HepG2 (cell line): ENCODE data around the gene GBGT1. TPM values are rescaled to one million over a fixed set of nuclear protein-coding genes. Genes with fewer than 3 reads are reported as not detected.
A peak's percentile ranks its signal among the peaks of the same experiment; 100 is the strongest.

Experiments
- ATAC-seq: fragments of 200-7000 bp; cut with Tn5 transposase; 3 replicates; pipeline ENCODE4 v1.9.1; 2020; ENCODE audit warnings: mild to moderate bottlenecking, moderate library complexity
- BruUV-seq: library from RNA; stranded (reverse); fragments of 400-500 nt; replicated peaks from 2 replicates; lab custom pipeline; 2021; lab: Mats Ljungman, UMichigan
- CTCF ChIA-PET: fragments of 300-600 bp; formaldehyde crosslinking; extraction: SDS; loops from one replicate; lab custom pipeline; 2021; ENCODE audit warnings: low total read pairs, inconsistent platforms, low intra/inter-chr PET ratio; lab: Yijun Ruan, JAX
- POLR2A ChIA-PET: fragments of 350-600 bp; sonication (Branson Sonifier 250); formaldehyde crosslinking; loops from one replicate; lab custom pipeline; 2020; ENCODE audit warnings: antibody characterized with exemption, inconsistent platforms; lab: Yijun Ruan, JAX
- DNase-seq: peaks from one replicate; pipeline ENCODE4 v3.0.0-alpha.2; 2015; ENCODE audit warnings: low spot score
- FAIRE-seq: peaks from 3 replicates; lab custom pipeline; 2011; peaks lifted over from hg19 to GRCh38; lab: Jason Lieb, UNC
- H2AFZ ChIP-seq: one replicate; pipeline ENCODE4 v1.6.1; 2011; ENCODE audit warnings: low read length, inconsistent platforms
- H3K27ac ChIP-seq: fragments of 300-600 bp; 3 replicates; pipeline ENCODE4 v1.8.0; 2011; ENCODE audit warnings: mixed run types, mild to moderate bottlenecking, mixed read lengths, low read length, inconsistent platforms; ENCODE audit not compliant: insufficient read depth; ENCODE audit errors: extremely low read length
- H3K27me3 ChIP-seq, 2 experiments: fragments of 200-600 bp in 1 of 2; 2 replicates in 1 of 2; 3 replicates in 1 of 2; pipeline versions ENCODE4 v1.6.0 to v1.8.0; 2011; ENCODE audit warnings: low read length in 2 of 2, mild to moderate bottlenecking in 2 of 2, moderate library complexity in 2 of 2, inconsistent platforms in 1 of 2; ENCODE audit not compliant: insufficient read depth in 2 of 2, control insufficient read depth in 1 of 2
- H3K36me3 ChIP-seq, 2 experiments: fragments of 200-600 bp in 1 of 2; replicated peaks in 1 of 2; 2 replicates in 1 of 2; 3 replicates in 1 of 2; pipeline versions ENCODE4 v1.5.1 to v1.8.0; 2011; ENCODE audit warnings: low read length in 2 of 2, inconsistent platforms in 1 of 2; ENCODE audit not compliant: insufficient read depth in 2 of 2, control insufficient read depth in 1 of 2
- H3K4me1 ChIP-seq: 2 replicates; pipeline ENCODE4 v1.5.1; 2012; ENCODE audit warnings: low read length, inconsistent platforms; ENCODE audit not compliant: insufficient read depth
- H3K4me2 ChIP-seq: 2 replicates; pipeline ENCODE4 v1.6.0; 2011; ENCODE audit warnings: low read depth, low read length, inconsistent platforms
- H3K4me3 ChIP-seq, 3 experiments: fragments of 200-600 bp in 1 of 3; sonication (generic), shearing (Covaris generic) in 1 of 3; replicated peaks in 1 of 3; 2 replicates each; pipeline ENCODE4 v1.5.1; 2011 to 2016; ENCODE audit warnings: low read length in 3 of 3, inconsistent platforms in 2 of 3, low read depth in 2 of 3, mild to moderate bottlenecking in 2 of 3, control low read depth in 1 of 3, mixed read lengths in 1 of 3; ENCODE audit not compliant: insufficient read depth in 1 of 3
- H3K79me2 ChIP-seq: one replicate; pipeline ENCODE4 v1.6.1; 2011; ENCODE audit warnings: low read length, inconsistent platforms; ENCODE audit not compliant: insufficient read depth
- H3K9ac ChIP-seq: 2 replicates; pipeline ENCODE4 v1.6.0; 2011; ENCODE audit warnings: mild to moderate bottlenecking, low read depth, low read length, inconsistent platforms; ENCODE audit not compliant: insufficient read depth
- H3K9me3 ChIP-seq: 2 replicates; pipeline ENCODE4 v1.5.1; 2012; ENCODE audit warnings: mild to moderate bottlenecking, low read length
- H4K20me1 ChIP-seq: 2 replicates; pipeline ENCODE4 v1.6.0; 2011; ENCODE audit warnings: inconsistent platforms, mild to moderate bottlenecking, low read length, moderate library complexity; ENCODE audit not compliant: insufficient read depth
- ARNT ChIP-seq: fragments of 450-650 bp; IDR thresholded peaks from 2 replicates; pipeline ENCODE4 v1.6.1; 2017
- ARNT2 ChIP-seq: sonication (generic); formaldehyde crosslinking; IDR thresholded peaks from 2 replicates; pipeline ENCODE4 v1.8.0; 2022; ENCODE audit warnings: mild to moderate bottlenecking, low read depth, missing genetic modification reagents, moderate library complexity
- ELF4 ChIP-seq: sonication (generic); formaldehyde crosslinking; IDR thresholded peaks from 2 replicates; pipeline ENCODE4 v1.5.0; 2020; ENCODE audit warnings: missing genetic modification reagents, mild to moderate bottlenecking, moderate library complexity, borderline replicate concordance
- EZH2 ChIP-seq: conservative IDR thresholded peaks from 2 replicates; pipeline ENCODE4 v1.6.1; 2012; ENCODE audit warnings: mild to moderate bottlenecking, low read depth, low read length, moderate library complexity
- GFI1 ChIP-seq: sonication (generic); formaldehyde crosslinking; IDR thresholded peaks from 2 replicates; pipeline ENCODE4 v1.5.0; 2020; ENCODE audit warnings: missing genetic modification reagents, mild to moderate bottlenecking, borderline replicate concordance
- GZF1 ChIP-seq: sonication (generic); formaldehyde crosslinking; IDR thresholded peaks from 2 replicates; pipeline ENCODE4 v1.5.1; 2020; ENCODE audit warnings: mild to moderate bottlenecking, missing genetic modification reagents
- MAFF ChIP-seq: IDR thresholded peaks from 2 replicates; pipeline ENCODE4 v1.6.1; 2011; ENCODE audit warnings: low read depth, low read length, improper control_type of control experiment
- MIER2 ChIP-seq: IDR thresholded peaks from 2 replicates; pipeline ENCODE4 v1.6.1; 2016; ENCODE audit warnings: missing biosample characterization, missing genetic modification reagents
- RBM22 ChIP-seq: fragments of 200-400 bp; formaldehyde crosslinking; optimal IDR thresholded peaks from 2 replicates; pipeline ENCODE3; 2017; ENCODE audit warnings: mild to moderate bottlenecking, low read length, moderate library complexity
- ZFP37 ChIP-seq: sonication (generic); formaldehyde crosslinking; IDR thresholded peaks from 2 replicates; pipeline ENCODE4 v1.4.0; 2020; ENCODE audit warnings: missing genetic modification reagents, borderline replicate concordance
- ZNF138 ChIP-seq: sonication (generic); formaldehyde crosslinking; IDR thresholded peaks from 2 replicates; pipeline ENCODE4 v1.5.0; 2020; ENCODE audit warnings: mild to moderate bottlenecking, low read depth, missing genetic modification reagents
- ZNF776 ChIP-seq: sonication (generic); formaldehyde crosslinking; IDR thresholded peaks from 2 replicates; pipeline ENCODE4 v1.4.0; 2020; ENCODE audit warnings: mild to moderate bottlenecking, missing genetic modification reagents
- WGBS: methylation state at CpG from one replicate; pipeline ENCODE4 v1.1.6; 2017; ENCODE audit warnings: low lambda C conversion rate; 5-methylcytosine and 5-hydroxymethylcytosine counted together
- in situ Hi-C: cut with HindIII; loops from 2 replicates; pipeline ENCODE4 v1.10.0; 2017; ENCODE audit warnings: low pct_unique_long_range_greater_than_20kb; ENCODE audit not compliant: extremely low pct_ligation_motif_present
- intact Hi-C: fragments of 100-400 bp; cut with micrococcal nuclease; formaldehyde crosslinking; loops from one replicate; pipeline ENCODE4 v1.10.0; 2022; ENCODE audit not compliant: unreplicated experiment
- polyA plus RNA-seq, 8 experiments: library from polyadenylated mRNA; depleted of rRNA in 3 of 8; stranded (reverse) in 7 of 8; unstranded in 1 of 8; fragments of >200 nt; fragmentation: Illumina TruSeq in 4 of 8; extraction: Trizol in 4 of 8; gene quantifications; 2 replicates each; pipeline versions ENCODE4 v1.2.1 to v1.2.3, GENCODE V29; 2011 to 2016; ENCODE audit warnings: low read depth in 4 of 8, missing spikeins in 1 of 8, mixed read lengths in 1 of 8; ENCODE audit not compliant: insufficient read depth in 1 of 8
- total RNA-seq, 5 experiments: library from RNA; depleted of rRNA; stranded (reverse); fragments of >200 nt; fragmentation: Illumina TruSeq; extraction: Trizol; gene quantifications; 2 replicates each; pipeline ENCODE4 v1.2.3, GENCODE V29; 2016; ENCODE audit warnings: low read depth in 1 of 5
- TF ChIP-seq, protein P1 (sequence below): sonication (generic); formaldehyde crosslinking; IDR thresholded peaks from 2 replicates; pipeline ENCODE4 v1.4.0; 2020; ENCODE audit warnings: low read depth, mild to moderate bottlenecking, missing genetic modification reagents
- TF ChIP-seq, protein P2 (sequence below): sonication (generic); IDR thresholded peaks from 2 replicates; pipeline ENCODE4 v1.6.1; 2016; ENCODE audit warnings: low read depth, borderline replicate concordance
- TF ChIP-seq, protein P3 (sequence below): sonication (generic); formaldehyde crosslinking; conservative IDR thresholded peaks from 2 replicates; pipeline ENCODE4 v1.4.0; 2020; ENCODE audit warnings: missing genetic modification reagents

Gene GBGT1
- total and polyA plus RNA-seq, 2 of the 13 experiments (the other 11 are each of a cell fraction or from before 2014, with no cell fraction given): not detected

DNA sequence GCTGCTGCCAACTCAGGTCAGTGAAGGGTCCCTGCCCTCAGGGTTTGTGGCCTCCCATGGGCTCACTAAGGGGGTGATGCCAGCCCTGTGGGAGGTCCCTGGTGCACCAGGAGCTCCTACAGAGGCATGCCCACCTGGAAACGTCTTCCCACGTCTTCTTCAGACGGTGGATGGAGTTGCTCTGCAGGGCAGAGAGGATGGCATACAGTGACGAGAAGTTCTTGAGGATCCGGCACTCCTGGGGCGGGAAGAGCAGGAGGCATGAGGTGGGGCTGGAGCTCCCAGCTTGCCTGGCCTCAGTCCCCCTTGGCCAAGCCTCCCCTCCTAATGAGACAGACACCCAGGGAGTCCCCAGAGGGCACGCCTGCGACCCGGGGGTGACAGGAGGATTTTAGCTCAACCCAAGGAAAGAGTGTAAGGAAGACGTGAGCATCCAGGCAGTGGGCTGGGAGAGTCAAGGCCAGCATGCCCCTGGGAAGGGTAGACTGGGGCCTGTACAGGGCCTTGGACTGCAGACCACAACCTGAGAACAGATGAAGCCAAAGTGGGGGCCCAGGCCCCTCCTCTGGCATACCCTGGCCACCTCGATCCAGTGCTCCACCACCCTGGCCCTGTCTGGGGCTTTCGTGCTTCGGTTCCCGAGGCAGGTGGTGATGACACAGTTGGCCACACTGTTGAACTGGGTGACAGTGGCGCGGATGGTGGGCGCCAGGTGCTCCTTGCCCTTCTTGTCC, 57.0 kb downstream of the GBGT1 start:
- CTCF ChIA-PET: interaction anchor here (5.1 kb wide), 1 partner anchor 40 kb away, joined by 70 read pairs; no protein-coding TSS in a partner anchor
- no peak for ATAC-seq
- intact Hi-C loops: no loop called here
- no TSS peak for BruUV-seq
- no peak overlapping the region for H2AFZ ChIP-seq
- H3K9me3 ChIP-seq: no peaks in the 10 kb centered on the region
- no peak overlapping the region for H3K4me3 ChIP-seq
- TF ChIP-seq ZFP37 (no peak), RBM22 (peak; percentile 40), ARNT (no peak)
- TF ChIP-seq, protein P1, sequence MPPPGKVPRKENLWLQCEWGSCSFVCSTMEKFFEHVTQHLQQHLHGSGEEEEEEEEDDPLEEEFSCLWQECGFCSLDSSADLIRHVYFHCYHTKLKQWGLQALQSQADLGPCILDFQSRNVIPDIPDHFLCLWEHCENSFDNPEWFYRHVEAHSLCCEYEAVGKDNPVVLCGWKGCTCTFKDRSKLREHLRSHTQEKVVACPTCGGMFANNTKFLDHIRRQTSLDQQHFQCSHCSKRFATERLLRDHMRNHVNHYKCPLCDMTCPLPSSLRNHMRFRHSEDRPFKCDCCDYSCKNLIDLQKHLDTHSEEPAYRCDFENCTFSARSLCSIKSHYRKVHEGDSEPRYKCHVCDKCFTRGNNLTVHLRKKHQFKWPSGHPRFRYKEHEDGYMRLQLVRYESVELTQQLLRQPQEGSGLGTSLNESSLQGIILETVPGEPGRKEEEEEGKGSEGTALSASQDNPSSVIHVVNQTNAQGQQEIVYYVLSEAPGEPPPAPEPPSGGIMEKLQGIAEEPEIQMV (CRISPR knock-in tag): no peak
- TF ChIP-seq, all 625 proteins: peak for 1
- POLR2A ChIA-PET: interaction anchor here (1.6 kb wide), 1 partner anchor 37 kb away, joined by 3 read pairs; no protein-coding TSS in a partner anchor
- peaks cover 6% of the 10 kb centered on the region; the same call in 1 of the 2 replicates for H4K20me1 ChIP-seq
- no peak overlapping the region for H3K9ac ChIP-seq
- H3K79me2 ChIP-seq: no peaks in the 10 kb centered on the region
- DNase-seq (no peak), FAIRE-seq (no peak)
- in situ Hi-C loops: loop anchor here (5.0 kb wide), 1 partner anchor 41 kb away; no protein-coding TSS in a partner anchor
- H3K27ac ChIP-seq: no peak overlapping the region
- WGBS: 92% methylated on average over 10 of the region's 17 CpGs
- H3K36me3 ChIP-seq: peaks cover 24 to 55% of the 10 kb centered on the region in 2 experiments; a peak in 4 of 5 replicates
- no peaks in the 10 kb centered on the region for H3K4me1 ChIP-seq
- no peaks in the 10 kb centered on the region for H3K27me3 ChIP-seq
- no peak overlapping the region for H3K4me2 ChIP-seq

DNA sequence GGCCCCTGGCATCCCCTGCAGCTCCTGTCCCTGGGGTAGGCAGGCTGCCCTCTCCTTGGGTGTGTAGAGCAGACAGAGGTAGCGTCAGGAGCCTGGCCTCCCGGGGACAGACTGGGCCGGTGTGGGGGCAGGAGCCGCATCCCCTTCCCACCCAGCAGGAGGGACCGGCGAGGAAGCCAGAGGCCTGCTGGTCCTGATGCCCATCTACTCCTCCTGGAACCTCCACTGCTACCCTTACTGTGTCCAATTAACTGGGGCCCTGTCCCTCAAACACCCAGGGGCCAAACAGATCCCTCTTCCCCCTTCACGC, 58.3 kb downstream of the GBGT1 start:
- H3K9me3 ChIP-seq: no peaks in the 10 kb centered on the region
- no peak overlapping the region for H3K4me2 ChIP-seq
- no peak overlapping the region for H3K9ac ChIP-seq
- H3K27ac ChIP-seq: no peak overlapping the region
- 100% methylated on average over 1 of the region's 7 CpGs for WGBS
- ChIA-PET CTCF (interaction anchor here (5.1 kb wide), 1 partner anchor 41 kb away, joined by 70 read pairs; no protein-coding TSS in a partner anchor), POLR2A (no interaction called here)
- in situ Hi-C loops: loop anchor here (5.0 kb wide), 1 partner anchor 42 kb away; no protein-coding TSS in a partner anchor
- FAIRE-seq: no peak
- H4K20me1 ChIP-seq: peaks cover 6% of the 10 kb centered on the region; the same call in 1 of the 2 replicates
- no peaks in the 10 kb centered on the region for H3K27me3 ChIP-seq
- no peak overlapping the region for H3K4me3 ChIP-seq
- H2AFZ ChIP-seq: no peak overlapping the region
- no peak for ATAC-seq
- intact Hi-C loops: no loop called here
- BruUV-seq: no TSS peak
- H3K79me2 ChIP-seq: no peaks in the 10 kb centered on the region
- H3K4me1 ChIP-seq: no peaks in the 10 kb centered on the region
- no peak for DNase-seq
- H3K36me3 ChIP-seq: peaks cover 31 to 62% of the 10 kb centered on the region in 2 experiments; a peak in 4 of 5 replicates
- no peak for TF ChIP-seq ARNT2 (CRISPR knock-in tag)
- TF ChIP-seq MAFF: no peak
- no peak for TF ChIP-seq EZH2
- TF ChIP-seq ELF4 (CRISPR knock-in tag): no peak
- TF ChIP-seq, protein P2, sequence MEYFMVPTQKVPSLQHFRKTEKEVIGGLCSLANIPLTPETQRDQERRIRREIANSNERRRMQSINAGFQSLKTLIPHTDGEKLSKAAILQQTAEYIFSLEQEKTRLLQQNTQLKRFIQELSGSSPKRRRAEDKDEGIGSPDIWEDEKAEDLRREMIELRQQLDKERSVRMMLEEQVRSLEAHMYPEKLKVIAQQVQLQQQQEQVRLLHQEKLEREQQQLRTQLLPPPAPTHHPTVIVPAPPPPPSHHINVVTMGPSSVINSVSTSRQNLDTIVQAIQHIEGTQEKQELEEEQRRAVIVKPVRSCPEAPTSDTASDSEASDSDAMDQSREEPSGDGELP: no peak
- no peak for TF ChIP-seq MIER2 (CRISPR knock-in tag)
- no peak for TF ChIP-seq GFI1
- TF ChIP-seq ARNT: no peak
- TF ChIP-seq GZF1 (CRISPR knock-in tag): no peak
- TF ChIP-seq, protein P3, sequence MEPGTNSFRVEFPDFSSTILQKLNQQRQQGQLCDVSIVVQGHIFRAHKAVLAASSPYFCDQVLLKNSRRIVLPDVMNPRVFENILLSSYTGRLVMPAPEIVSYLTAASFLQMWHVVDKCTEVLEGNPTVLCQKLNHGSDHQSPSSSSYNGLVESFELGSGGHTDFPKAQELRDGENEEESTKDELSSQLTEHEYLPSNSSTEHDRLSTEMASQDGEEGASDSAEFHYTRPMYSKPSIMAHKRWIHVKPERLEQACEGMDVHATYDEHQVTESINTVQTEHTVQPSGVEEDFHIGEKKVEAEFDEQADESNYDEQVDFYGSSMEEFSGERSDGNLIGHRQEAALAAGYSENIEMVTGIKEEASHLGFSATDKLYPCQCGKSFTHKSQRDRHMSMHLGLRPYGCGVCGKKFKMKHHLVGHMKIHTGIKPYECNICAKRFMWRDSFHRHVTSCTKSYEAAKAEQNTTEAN (CRISPR knock-in tag): no peak
- no peak for TF ChIP-seq ZNF776 (CRISPR knock-in tag)
- no peak for TF ChIP-seq ZNF138 (CRISPR knock-in tag)
